ENCODE measurements around the gene MED6. TPM values are rescaled to one million over a fixed set of nuclear protein-coding genes. Genes with fewer than 3 reads are reported as not detected.

The MED6 gene
- total and polyA plus RNA-seq, 2 of the 13 experiments (the other 11 are each of a cell fraction or from before 2014, with no cell fraction given): 44.8 to 47.8 TPM

DNA sequence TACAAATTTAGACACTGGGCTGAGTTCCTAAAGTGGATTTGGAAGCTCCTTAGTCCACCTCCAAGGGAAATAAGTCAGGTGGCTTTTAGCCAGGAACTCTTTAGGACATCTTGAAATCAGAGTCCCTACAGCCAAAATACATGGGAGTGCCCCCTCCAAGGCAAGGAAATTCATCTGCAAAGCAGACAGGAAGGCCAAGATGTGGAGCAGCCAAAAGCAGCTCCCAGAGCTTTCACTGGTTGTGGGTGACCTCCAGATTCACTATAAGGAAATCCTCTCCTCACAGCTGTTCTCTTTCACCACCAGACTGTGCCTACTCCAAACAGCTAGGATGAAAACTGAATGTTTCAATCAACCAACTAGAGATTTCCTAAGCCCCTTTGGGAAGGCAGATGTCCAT, 47.9 kb upstream of the MED6 start:
- no peak overlapping the region for H3K4me3 ChIP-seq (replicated peaks in 1 of 3; ENCODE audit: insufficient read depth in 1 of 3, low read depth in 2 of 3, low read length in 3 of 3)
- ChIA-PET POLR2A (no interaction called here), CTCF (ENCODE audit: low intra/inter-chr PET ratio, low total read pairs) (no interaction called here)
- no TSS peak for BruUV-seq (replicated peaks)
- intact Hi-C loops (cut with micrococcal nuclease; ENCODE audit: unreplicated experiment): no loop called here
- peaks cover 2 to 9% of the 10 kb centered on the region in 2 experiments for H3K27me3 ChIP-seq (ENCODE audit: control insufficient read depth in 1 of 2, insufficient read depth in 2 of 2, low read length in 2 of 2)
- in situ Hi-C loops (cut with HindIII; ENCODE audit: extremely low pct_ligation_motif_present, low pct_unique_long_range_greater_than_20kb): no loop called here
- TF ChIP-seq ZNF709 (CRISPR knock-in tag; IDR thresholded peaks at IDR 0.05) (no peak), SRY (CRISPR knock-in tag; IDR thresholded peaks at IDR 0.05) (no peak), U2AF1 (optimal IDR thresholded peaks at IDR 0.05; ENCODE audit: low read depth, low read length) (no peak), PHF8 (CRISPR knock-in tag; IDR thresholded peaks at IDR 0.05) (no peak)
- TF ChIP-seq, protein P1, sequence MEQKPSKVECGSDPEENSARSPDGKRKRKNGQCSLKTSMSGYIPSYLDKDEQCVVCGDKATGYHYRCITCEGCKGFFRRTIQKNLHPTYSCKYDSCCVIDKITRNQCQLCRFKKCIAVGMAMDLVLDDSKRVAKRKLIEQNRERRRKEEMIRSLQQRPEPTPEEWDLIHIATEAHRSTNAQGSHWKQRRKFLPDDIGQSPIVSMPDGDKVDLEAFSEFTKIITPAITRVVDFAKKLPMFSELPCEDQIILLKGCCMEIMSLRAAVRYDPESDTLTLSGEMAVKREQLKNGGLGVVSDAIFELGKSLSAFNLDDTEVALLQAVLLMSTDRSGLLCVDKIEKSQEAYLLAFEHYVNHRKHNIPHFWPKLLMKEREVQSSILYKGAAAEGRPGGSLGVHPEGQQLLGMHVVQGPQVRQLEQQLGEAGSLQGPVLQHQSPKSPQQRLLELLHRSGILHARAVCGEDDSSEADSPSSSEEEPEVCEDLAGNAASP (CRISPR knock-in tag; IDR thresholded peaks at IDR 0.05; ENCODE audit: borderline replicate concordance): no peak
- TF ChIP-seq, protein P2, sequence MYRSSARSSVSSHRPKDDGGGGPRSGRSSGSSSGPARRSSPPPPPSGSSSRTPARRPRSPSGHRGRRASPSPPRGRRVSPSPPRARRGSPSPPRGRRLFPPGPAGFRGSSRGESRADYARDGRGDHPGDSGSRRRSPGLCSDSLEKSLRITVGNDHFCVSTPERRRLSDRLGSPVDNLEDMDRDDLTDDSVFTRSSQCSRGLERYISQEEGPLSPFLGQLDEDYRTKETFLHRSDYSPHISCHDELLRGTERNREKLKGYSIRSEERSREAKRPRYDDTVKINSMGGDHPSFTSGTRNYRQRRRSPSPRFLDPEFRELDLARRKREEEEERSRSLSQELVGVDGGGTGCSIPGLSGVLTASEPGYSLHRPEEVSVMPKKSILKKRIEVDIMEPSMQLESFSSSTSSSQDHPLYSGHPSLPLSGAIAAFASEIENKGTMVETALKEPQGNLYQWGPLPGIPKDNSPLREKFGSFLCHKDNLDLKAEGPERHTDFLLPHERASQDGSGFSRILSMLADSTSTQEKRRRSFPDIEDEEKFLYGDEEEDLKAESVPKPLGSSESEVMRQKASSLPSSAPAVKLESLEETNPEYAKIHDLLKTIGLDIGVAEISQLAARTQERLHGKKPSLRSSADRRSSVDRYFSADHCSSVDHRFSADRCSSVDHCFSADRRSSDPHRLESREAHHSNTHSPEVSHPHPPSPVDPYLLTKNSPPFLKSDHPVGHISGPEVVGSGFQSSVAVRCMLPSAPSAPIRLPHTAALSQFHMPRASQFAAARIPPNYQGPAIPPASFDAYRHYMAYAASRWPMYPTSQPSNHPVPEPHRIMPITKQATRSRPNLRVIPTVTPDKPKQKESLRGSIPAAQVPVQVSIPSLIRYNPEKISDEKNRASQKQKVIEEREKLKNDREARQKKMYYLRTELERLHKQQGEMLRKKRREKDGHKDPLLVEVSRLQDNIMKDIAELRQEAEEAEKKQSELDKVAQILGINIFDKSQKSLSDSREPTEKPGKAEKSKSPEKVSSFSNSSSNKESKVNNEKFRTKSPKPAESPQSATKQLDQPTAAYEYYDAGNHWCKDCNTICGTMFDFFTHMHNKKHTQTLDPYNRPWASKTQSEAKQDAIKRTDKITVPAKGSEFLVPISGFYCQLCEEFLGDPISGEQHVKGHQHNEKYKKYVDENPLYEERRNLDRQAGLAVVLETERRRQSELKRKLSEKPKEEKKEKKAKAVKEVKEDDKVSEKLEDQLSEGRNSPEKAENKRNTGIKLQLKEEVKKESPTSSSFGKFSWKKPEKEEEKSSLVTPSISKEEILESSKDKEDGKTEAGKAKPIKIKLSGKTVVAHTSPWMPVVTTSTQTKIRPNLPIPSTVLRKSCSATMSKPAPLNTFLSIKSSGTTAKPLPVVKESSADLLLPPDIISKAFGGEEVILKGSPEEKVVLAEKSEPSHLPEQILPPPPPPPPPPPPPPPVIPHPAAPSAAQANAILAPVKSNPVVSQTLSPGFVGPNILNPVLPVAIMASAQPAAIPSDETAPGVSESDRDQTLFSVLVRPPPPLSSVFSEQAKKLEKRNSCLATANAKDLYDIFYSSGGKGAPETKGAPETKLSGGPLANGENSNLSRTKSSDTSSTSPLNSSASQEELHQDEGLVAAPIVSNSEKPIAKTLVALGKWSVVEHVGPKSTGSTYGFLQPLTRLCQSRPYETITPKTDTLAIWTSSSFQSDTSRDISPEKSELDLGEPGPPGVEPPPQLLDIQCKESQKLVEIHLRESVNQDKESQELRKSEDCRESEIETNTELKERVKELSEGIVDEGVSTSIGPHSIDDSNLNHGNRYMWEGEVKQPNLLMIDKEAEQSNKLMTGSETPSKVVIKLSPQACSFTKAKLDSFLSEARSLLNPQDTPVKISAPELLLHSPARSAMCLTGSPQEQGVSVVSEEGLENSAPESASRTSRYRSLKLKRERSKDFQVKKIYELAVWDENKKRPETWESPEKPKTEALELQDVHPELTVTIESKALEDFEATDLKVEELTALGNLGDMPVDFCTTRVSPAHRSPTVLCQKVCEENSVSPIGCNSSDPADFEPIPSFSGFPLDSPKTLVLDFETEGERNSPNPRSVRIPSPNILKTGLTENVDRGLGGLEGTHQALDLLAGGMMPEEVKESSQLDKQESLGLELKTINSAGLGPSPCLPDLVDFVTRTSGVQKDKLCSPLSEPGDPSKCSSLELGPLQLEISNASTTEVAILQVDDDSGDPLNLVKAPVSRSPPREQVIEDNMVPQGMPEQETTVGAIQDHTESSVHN (CRISPR knock-in tag; IDR thresholded peaks at IDR 0.05): no peak
- no peak for ATAC-seq
- no peaks in the 10 kb centered on the region for H3K36me3 ChIP-seq (replicated peaks in 1 of 2; ENCODE audit: control insufficient read depth in 1 of 2, insufficient read depth in 2 of 2, low read length in 2 of 2)
- no peaks in the 10 kb centered on the region for H3K4me1 ChIP-seq (ENCODE audit: insufficient read depth, low read length)
- H2AFZ ChIP-seq (ENCODE audit: low read length): no peak overlapping the region
- no peak overlapping the region for H3K27ac ChIP-seq (ENCODE audit: extremely low read length, insufficient read depth, low read length)
- FAIRE-seq: no peak
- H3K79me2 ChIP-seq (ENCODE audit: insufficient read depth, low read length): no peaks in the 10 kb centered on the region
- DNase-seq (ENCODE audit: low spot score): no peak
- no peak overlapping the region for H3K4me2 ChIP-seq (ENCODE audit: low read depth, low read length)
- no peaks in the 10 kb centered on the region for H4K20me1 ChIP-seq (ENCODE audit: insufficient read depth, low read length)
- H3K9ac ChIP-seq (ENCODE audit: insufficient read depth, low read depth, low read length): no peak overlapping the region
- H3K9me3 ChIP-seq (ENCODE audit: low read length): no peaks in the 10 kb centered on the region

Measured in HepG2 (cell line).